ENCODE measurements around the gene POGLUT3.

DNA sequence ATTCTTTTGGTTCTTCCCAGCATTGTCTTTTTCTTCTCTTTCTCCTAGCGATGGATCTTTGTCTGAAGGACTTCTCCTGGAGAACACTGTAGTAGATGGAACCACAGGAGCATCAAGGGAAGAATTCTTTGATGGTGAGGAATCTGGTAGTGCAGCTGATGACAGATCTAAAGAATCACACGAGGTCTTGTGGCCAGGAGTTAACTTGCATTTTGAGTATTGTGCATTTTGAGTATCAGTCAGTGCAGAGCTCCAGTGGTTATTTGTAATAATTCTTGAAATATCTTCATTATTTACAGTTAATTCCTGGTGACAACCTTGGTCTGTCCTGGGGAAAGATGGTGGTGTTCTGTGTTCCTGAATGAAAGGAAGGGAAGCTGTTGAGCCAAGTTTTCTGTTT is 14.5 kb upstream of the POGLUT3 start:
- TF ChIP-seq, protein P1, sequence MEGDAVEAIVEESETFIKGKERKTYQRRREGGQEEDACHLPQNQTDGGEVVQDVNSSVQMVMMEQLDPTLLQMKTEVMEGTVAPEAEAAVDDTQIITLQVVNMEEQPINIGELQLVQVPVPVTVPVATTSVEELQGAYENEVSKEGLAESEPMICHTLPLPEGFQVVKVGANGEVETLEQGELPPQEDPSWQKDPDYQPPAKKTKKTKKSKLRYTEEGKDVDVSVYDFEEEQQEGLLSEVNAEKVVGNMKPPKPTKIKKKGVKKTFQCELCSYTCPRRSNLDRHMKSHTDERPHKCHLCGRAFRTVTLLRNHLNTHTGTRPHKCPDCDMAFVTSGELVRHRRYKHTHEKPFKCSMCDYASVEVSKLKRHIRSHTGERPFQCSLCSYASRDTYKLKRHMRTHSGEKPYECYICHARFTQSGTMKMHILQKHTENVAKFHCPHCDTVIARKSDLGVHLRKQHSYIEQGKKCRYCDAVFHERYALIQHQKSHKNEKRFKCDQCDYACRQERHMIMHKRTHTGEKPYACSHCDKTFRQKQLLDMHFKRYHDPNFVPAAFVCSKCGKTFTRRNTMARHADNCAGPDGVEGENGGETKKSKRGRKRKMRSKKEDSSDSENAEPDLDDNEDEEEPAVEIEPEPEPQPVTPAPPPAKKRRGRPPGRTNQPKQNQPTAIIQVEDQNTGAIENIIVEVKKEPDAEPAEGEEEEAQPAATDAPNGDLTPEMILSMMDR (IDR thresholded peaks at IDR 0.05): no peak
- TF ChIP-seq EZH2phosphoT487 (IDR thresholded peaks at IDR 0.05): no peak
- no peak for TF ChIP-seq EZH2 (IDR thresholded peaks at IDR 0.05)

Data from neural progenitor cell (in vitro differentiated cells).